ENCODE measurements around the gene SRP54.
A peak's percentile ranks its signal among the peaks of the same experiment; 100 is the strongest.

SRP54 gene

DNA sequence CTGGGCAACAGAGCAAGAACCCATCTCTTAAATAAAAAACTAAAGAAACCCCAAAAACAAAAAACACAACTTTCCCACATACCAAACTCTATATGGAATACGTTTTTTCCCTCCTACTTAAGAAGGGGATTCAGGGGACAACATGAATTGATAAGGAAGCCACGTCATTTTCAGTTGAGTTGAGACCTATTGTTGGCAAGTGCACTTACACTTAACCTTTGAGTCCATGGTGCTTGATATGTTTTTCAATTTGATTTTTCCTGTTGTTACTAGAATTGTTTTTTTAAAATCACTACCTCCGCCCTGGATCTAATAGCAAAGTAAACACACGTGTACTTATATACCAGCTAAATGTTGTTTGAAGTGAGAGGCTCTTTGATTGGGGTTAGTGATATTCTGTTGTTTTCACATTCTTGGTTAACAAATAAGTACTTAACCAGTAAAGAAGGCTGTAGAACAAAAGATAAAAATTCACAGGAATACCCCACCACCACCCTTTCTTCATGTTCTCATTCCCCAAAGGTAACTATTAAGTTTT lies 65.3 kb downstream of the SRP54 start:
- Histone ChIP-seq H3K4me3 (ENCODE audit: low read depth, low read length) (no peak overlapping the region), H3K9me3 (ENCODE audit: control insufficient read depth, insufficient read depth, low read depth, low read length) (no peaks in the 10 kb centered on the region), H3K36me3 (ENCODE audit: control insufficient read depth in 2 of 2, insufficient read depth in 1 of 2, low read length in 2 of 2) (peaks cover 8 to 9% of the 10 kb centered on the region in 2 experiments; a peak in 2 of 3 replicates), H3K4me1 (ENCODE audit: control insufficient read depth, insufficient read depth, low read length) (peaks cover 3% of the 10 kb centered on the region; the same call in 1 of the 2 replicates), H3K27ac (ENCODE audit: extremely low read depth, low read depth, low read length) (no peak overlapping the region)
- POLR2A ChIA-PET = interaction anchor here (2.1 kb wide), 1 partner anchor 778 kb away, joined by 4 read pairs; the partner anchor contains the start of gene BRMS1L
- CTCF ChIA-PET = interaction anchor here (0.6 kb wide), 1 partner anchor 326 kb away, joined by 3 read pairs; no protein-coding TSS in a partner anchor
- TF ChIP-seq KLF8 (tag by site-specific recombination; IDR thresholded peaks at IDR 0.05) (no peak), SCRT1 (tag by site-specific recombination; IDR thresholded peaks at IDR 0.05; ENCODE audit: borderline replicate concordance) (no peak), PRDM6 (tag by site-specific recombination; IDR thresholded peaks at IDR 0.05) (peak; percentile 37; the same call in 1 of the 2 replicates), GLIS2 (tag by site-specific recombination; IDR thresholded peaks at IDR 0.05) (no peak)
- TF ChIP-seq, protein P1, sequence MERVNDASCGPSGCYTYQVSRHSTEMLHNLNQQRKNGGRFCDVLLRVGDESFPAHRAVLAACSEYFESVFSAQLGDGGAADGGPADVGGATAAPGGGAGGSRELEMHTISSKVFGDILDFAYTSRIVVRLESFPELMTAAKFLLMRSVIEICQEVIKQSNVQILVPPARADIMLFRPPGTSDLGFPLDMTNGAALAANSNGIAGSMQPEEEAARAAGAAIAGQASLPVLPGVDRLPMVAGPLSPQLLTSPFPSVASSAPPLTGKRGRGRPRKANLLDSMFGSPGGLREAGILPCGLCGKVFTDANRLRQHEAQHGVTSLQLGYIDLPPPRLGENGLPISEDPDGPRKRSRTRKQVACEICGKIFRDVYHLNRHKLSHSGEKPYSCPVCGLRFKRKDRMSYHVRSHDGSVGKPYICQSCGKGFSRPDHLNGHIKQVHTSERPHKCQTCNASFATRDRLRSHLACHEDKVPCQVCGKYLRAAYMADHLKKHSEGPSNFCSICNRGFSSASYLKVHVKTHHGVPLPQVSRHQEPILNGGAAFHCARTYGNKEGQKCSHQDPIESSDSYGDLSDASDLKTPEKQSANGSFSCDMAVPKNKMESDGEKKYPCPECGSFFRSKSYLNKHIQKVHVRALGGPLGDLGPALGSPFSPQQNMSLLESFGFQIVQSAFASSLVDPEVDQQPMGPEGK (tag by site-specific recombination; IDR thresholded peaks at IDR 0.05) = no peak

- ChIA-PET POLR2A (no interaction called here), CTCF (interaction anchor here (0.7 kb wide), 1 partner anchor 102 kb away, joined by 4 read pairs; no protein-coding TSS in a partner anchor)
- Histone ChIP-seq H3K4me1 (ENCODE audit: control insufficient read depth, insufficient read depth, low read length) (peaks cover 3% of the 10 kb centered on the region; the same call in 1 of the 2 replicates), H3K9me3 (ENCODE audit: control insufficient read depth, insufficient read depth, low read depth, low read length) (no peaks in the 10 kb centered on the region), H3K4me3 (ENCODE audit: low read depth, low read length) (no peak overlapping the region), H3K27ac (ENCODE audit: extremely low read depth, low read depth, low read length) (no peak overlapping the region), H3K36me3 (ENCODE audit: control insufficient read depth in 2 of 2, insufficient read depth in 1 of 2, low read length in 2 of 2) (peaks cover 8 to 9% of the 10 kb centered on the region in 2 experiments; a peak in 2 of 3 replicates)
- no peak for TF ChIP-seq KLF1 (tag by site-specific recombination; IDR thresholded peaks at IDR 0.05)
- TF ChIP-seq REPIN1 (tag by site-specific recombination; IDR thresholded peaks at IDR 0.05; ENCODE audit: low read depth) = no peak
- TF ChIP-seq ZIC2 (tag by site-specific recombination; IDR thresholded peaks at IDR 0.05) = no peak
- 0 out of 2 replicates have a peak, but pooled peaks have one; percentile 14 for TF ChIP-seq ZNF335 (tag by site-specific recombination; conservative IDR thresholded peaks at IDR 0.05)
- TF ChIP-seq ZNF155 (tag by site-specific recombination; IDR thresholded peaks at IDR 0.05) = no peak
- no peak for TF ChIP-seq GLIS1 (tag by site-specific recombination; IDR thresholded peaks at IDR 0.05)
- 0 out of 2 replicates have a peak, but pooled peaks have one; percentile 23 for TF ChIP-seq ZNF184 (tag by site-specific recombination; IDR thresholded peaks at IDR 0.05)
- TF ChIP-seq SP7 (tag by site-specific recombination; IDR thresholded peaks at IDR 0.05) = peak; percentile 35; the same call in 1 of the 2 replicates
- TF ChIP-seq PRDM6 (tag by site-specific recombination; IDR thresholded peaks at IDR 0.05) = no peak
- no peak for TF ChIP-seq BCL11A (tag by site-specific recombination; IDR thresholded peaks at IDR 0.05; ENCODE audit: low read depth)
- TF ChIP-seq, protein P2, sequence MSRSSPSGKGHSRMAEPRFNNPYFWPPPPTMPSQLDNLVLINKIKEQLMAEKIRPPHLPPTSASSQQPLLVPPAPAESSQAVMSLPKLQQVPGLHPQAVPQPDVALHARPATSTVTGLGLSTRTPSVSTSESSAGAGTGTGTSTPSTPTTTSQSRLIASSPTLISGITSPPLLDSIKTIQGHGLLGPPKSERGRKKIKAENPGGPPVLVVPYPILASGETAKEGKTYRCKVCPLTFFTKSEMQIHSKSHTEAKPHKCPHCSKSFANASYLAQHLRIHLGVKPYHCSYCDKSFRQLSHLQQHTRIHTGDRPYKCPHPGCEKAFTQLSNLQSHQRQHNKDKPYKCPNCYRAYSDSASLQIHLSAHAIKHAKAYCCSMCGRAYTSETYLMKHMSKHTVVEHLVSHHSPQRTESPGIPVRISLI (tag by site-specific recombination; IDR thresholded peaks at IDR 0.05) = no peak
- peak; percentile 47; the same call in 1 of the 2 replicates for TF ChIP-seq ZNF366 (tag by site-specific recombination; conservative IDR thresholded peaks at IDR 0.05)
- TF ChIP-seq ZNF202 (tag by site-specific recombination; IDR thresholded peaks at IDR 0.05; ENCODE audit: borderline replicate concordance) = no peak
- TF ChIP-seq ZNF433 (tag by site-specific recombination; IDR thresholded peaks at IDR 0.05; ENCODE audit: low read depth) = no peak
- no peak for TF ChIP-seq ZNF404 (tag by site-specific recombination; IDR thresholded peaks at IDR 0.05)
- TF ChIP-seq ZNF248 (tag by site-specific recombination; IDR thresholded peaks at IDR 0.05) = no peak
- peak; percentile 48 for TF ChIP-seq ZNF629 (tag by site-specific recombination; IDR thresholded peaks at IDR 0.05)
- TF ChIP-seq ZNF692 (tag by site-specific recombination; IDR thresholded peaks at IDR 0.05) = 0 out of 2 replicates have a peak, but pooled peaks have one; percentile 38
- TF ChIP-seq ZBTB17 (tag by site-specific recombination; IDR thresholded peaks at IDR 0.05) = no peak
- no peak for TF ChIP-seq TRIM28 (IDR thresholded peaks at IDR 0.05; ENCODE audit: borderline replicate concordance, low read length)
- no peak for TF ChIP-seq KLF7 (tag by site-specific recombination; IDR thresholded peaks at IDR 0.05; ENCODE audit: borderline replicate concordance)
- TF ChIP-seq ZNF585B (tag by site-specific recombination; IDR thresholded peaks at IDR 0.05) = no peak
Measured at GRCh38 chr14:35050652-35051051, 67.9 kb downstream of the SRP54 start.
